ENCODE results near the gene OR6X1.

The OR6X1 gene

GRCh38 chr11:123796226-123796625 is 41.9 kb upstream of the OR6X1 start:
- H3K9me3 ChIP-seq (ENCODE audit: insufficient read depth, low read length) = no peaks in the 10 kb centered on the region
- no peak overlapping the region for H2AFZ ChIP-seq (ENCODE audit: low read depth, low read length)
- no peaks in the 10 kb centered on the region for H3K79me2 ChIP-seq (ENCODE audit: low read length)
- H4K20me1 ChIP-seq (ENCODE audit: insufficient read depth, low read length) = no peaks in the 10 kb centered on the region
- H3K4me1 ChIP-seq (ENCODE audit: low read length) = peaks cover 6% of the 10 kb centered on the region; the same call in 1 of the 2 replicates
- H3K4me2 ChIP-seq (ENCODE audit: low read length) = no peak overlapping the region
- TF ChIP-seq EZH2phosphoT487 (IDR thresholded peaks at IDR 0.05; ENCODE audit: low read depth) = no peak
- no peak for TF ChIP-seq CTCF (IDR thresholded peaks at IDR 0.05; ENCODE audit: low read depth, low read length)
- no peak overlapping the region for H3K27ac ChIP-seq (ENCODE audit: low read length)
- H3K36me3 ChIP-seq (replicated peaks; ENCODE audit: low read depth, low read length) = no peaks in the 10 kb centered on the region
- no peaks in the 10 kb centered on the region for H3K27me3 ChIP-seq (ENCODE audit: low read depth, low read length)
- H3K9ac ChIP-seq (ENCODE audit: low read length) = no peak overlapping the region
- H3K4me3 ChIP-seq (ENCODE audit: low read length) = no peak overlapping the region

- H2AFZ ChIP-seq (ENCODE audit: low read depth, low read length) = no peak overlapping the region
- H4K20me1 ChIP-seq (ENCODE audit: insufficient read depth, low read length) = no peaks in the 10 kb centered on the region
- H3K4me2 ChIP-seq (ENCODE audit: low read length) = no peak overlapping the region
- H3K27ac ChIP-seq (ENCODE audit: low read length) = no peak overlapping the region
- no peaks in the 10 kb centered on the region for H3K79me2 ChIP-seq (ENCODE audit: low read length)
- H3K27me3 ChIP-seq (ENCODE audit: low read depth, low read length) = no peaks in the 10 kb centered on the region
- H3K4me1 ChIP-seq (ENCODE audit: low read length) = no peaks in the 10 kb centered on the region
- no peaks in the 10 kb centered on the region for H3K9me3 ChIP-seq (ENCODE audit: insufficient read depth, low read length)
- H3K9ac ChIP-seq (ENCODE audit: low read length) = no peak overlapping the region
- no peak for TF ChIP-seq CTCF (IDR thresholded peaks at IDR 0.05; ENCODE audit: low read depth, low read length)
- no peak for TF ChIP-seq EZH2phosphoT487 (IDR thresholded peaks at IDR 0.05; ENCODE audit: low read depth)
- H3K4me3 ChIP-seq (ENCODE audit: low read length) = no peak overlapping the region
- no peaks in the 10 kb centered on the region for H3K36me3 ChIP-seq (replicated peaks; ENCODE audit: low read depth, low read length)
Observed at GRCh38 chr11:123783536-123783935, 29.2 kb upstream of the OR6X1 start.

- no peaks in the 10 kb centered on the region for H3K4me1 ChIP-seq (ENCODE audit: low read length)
- H3K9ac ChIP-seq (ENCODE audit: low read length) = no peak overlapping the region
- H3K9me3 ChIP-seq (ENCODE audit: insufficient read depth, low read length) = no peaks in the 10 kb centered on the region
- no peaks in the 10 kb centered on the region for H3K79me2 ChIP-seq (ENCODE audit: low read length)
- H3K4me2 ChIP-seq (ENCODE audit: low read length) = no peak overlapping the region
- TF ChIP-seq CTCF (IDR thresholded peaks at IDR 0.05; ENCODE audit: low read depth, low read length) (no peak), EZH2phosphoT487 (IDR thresholded peaks at IDR 0.05; ENCODE audit: low read depth) (no peak)
- H3K27me3 ChIP-seq (ENCODE audit: low read depth, low read length) = no peaks in the 10 kb centered on the region
- no peaks in the 10 kb centered on the region for H3K36me3 ChIP-seq (replicated peaks; ENCODE audit: low read depth, low read length)
- no peak overlapping the region for H3K4me3 ChIP-seq (ENCODE audit: low read length)
- no peaks in the 10 kb centered on the region for H4K20me1 ChIP-seq (ENCODE audit: insufficient read depth, low read length)
- no peak overlapping the region for H3K27ac ChIP-seq (ENCODE audit: low read length)
- H2AFZ ChIP-seq (ENCODE audit: low read depth, low read length) = no peak overlapping the region
Observed at GRCh38 chr11:123778511-123778910, 24.2 kb upstream of the OR6X1 start.

- H3K9me3 ChIP-seq (ENCODE audit: insufficient read depth, low read length) = no peaks in the 10 kb centered on the region
- no peaks in the 10 kb centered on the region for H3K36me3 ChIP-seq (replicated peaks; ENCODE audit: low read depth, low read length)
- H3K4me2 ChIP-seq (ENCODE audit: low read length) = no peak overlapping the region
- TF ChIP-seq EZH2phosphoT487 (IDR thresholded peaks at IDR 0.05; ENCODE audit: low read depth) (no peak), CTCF (IDR thresholded peaks at IDR 0.05; ENCODE audit: low read depth, low read length) (no peak)
- no peaks in the 10 kb centered on the region for H3K27me3 ChIP-seq (ENCODE audit: low read depth, low read length)
- H3K4me3 ChIP-seq (ENCODE audit: low read length) = no peak overlapping the region
- H4K20me1 ChIP-seq (ENCODE audit: insufficient read depth, low read length) = no peaks in the 10 kb centered on the region
- no peak overlapping the region for H3K27ac ChIP-seq (ENCODE audit: low read length)
- H3K9ac ChIP-seq (ENCODE audit: low read length) = no peak overlapping the region
- H2AFZ ChIP-seq (ENCODE audit: low read depth, low read length) = no peak overlapping the region
- H3K4me1 ChIP-seq (ENCODE audit: low read length) = no peaks in the 10 kb centered on the region
- H3K79me2 ChIP-seq (ENCODE audit: low read length) = no peaks in the 10 kb centered on the region
Observed at GRCh38 chr11:123775715-123776549, 21.6 kb upstream of the OR6X1 start.

Measured in OCI-LY3 (cell line).